Panc1 (cell line): ENCODE results near the gene PLCB4.

Experiments
- POLR2AphosphoS5 ChIP-seq: IDR thresholded peaks from 2 replicates; pipeline ENCODE4 v1.6.1; 2012; ENCODE audit warnings: mild to moderate bottlenecking, low read depth, low read length, moderate library complexity
- REST ChIP-seq, 2 experiments: IDR thresholded peaks; 2 replicates each; pipeline ENCODE4 v1.6.1; 2011 to 2012; ENCODE audit warnings: low read depth in 2 of 2, control low read depth in 1 of 2, low read length in 1 of 2, mild to moderate bottlenecking in 1 of 2, moderate library complexity in 1 of 2; ENCODE audit not compliant: insufficient read depth in 1 of 2
- TF ChIP-seq, protein P1 (sequence below): fragments of 450-650 bp; IDR thresholded peaks from 2 replicates; pipeline ENCODE4 v1.5.1; 2017; ENCODE audit warnings: mild to moderate bottlenecking

DNA sequence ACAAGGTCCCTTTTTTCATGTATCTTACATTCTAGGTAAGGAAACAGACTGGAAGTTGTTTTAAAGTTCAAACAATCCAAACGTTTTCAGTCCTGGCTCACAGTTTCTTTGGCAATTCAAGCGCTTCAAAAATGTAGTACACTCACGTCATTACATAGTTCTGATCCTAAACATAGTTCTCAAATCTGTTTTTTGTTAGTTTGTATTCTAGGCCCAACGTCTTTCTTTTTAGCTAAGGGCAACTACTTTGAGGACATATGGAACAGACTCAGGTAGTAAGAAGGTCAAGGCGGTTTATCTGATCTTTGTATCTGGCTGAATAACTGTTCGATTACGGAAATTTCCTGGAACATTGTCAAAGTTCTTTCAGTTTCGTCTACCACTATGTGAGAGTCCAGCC lies 36.9 kb upstream of the PLCB4 start:
- TF ChIP-seq, protein P1, sequence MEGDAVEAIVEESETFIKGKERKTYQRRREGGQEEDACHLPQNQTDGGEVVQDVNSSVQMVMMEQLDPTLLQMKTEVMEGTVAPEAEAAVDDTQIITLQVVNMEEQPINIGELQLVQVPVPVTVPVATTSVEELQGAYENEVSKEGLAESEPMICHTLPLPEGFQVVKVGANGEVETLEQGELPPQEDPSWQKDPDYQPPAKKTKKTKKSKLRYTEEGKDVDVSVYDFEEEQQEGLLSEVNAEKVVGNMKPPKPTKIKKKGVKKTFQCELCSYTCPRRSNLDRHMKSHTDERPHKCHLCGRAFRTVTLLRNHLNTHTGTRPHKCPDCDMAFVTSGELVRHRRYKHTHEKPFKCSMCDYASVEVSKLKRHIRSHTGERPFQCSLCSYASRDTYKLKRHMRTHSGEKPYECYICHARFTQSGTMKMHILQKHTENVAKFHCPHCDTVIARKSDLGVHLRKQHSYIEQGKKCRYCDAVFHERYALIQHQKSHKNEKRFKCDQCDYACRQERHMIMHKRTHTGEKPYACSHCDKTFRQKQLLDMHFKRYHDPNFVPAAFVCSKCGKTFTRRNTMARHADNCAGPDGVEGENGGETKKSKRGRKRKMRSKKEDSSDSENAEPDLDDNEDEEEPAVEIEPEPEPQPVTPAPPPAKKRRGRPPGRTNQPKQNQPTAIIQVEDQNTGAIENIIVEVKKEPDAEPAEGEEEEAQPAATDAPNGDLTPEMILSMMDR = no peak
- TF ChIP-seq REST (IDR thresholded peaks at IDR 0.05; ENCODE audit: insufficient read depth in 1 of 2, low read depth in 2 of 2, low read length in 1 of 2) = no peak
- TF ChIP-seq POLR2AphosphoS5 = no peak
